Measurements from ENCODE around the gene HTRA1. TPM values are rescaled to one million over a fixed set of nuclear protein-coding genes. Genes with fewer than 3 reads are reported as not detected.

Gene HTRA1
- polyA plus RNA-seq (2013, experiment 1 of 2; ENCODE audit: insufficient read length): 327 TPM
- polyA plus RNA-seq (2013, experiment 2 of 2; ENCODE audit: insufficient read length): 324 TPM

- DNase-seq: peak; percentile 71
These were observed at the start of gene HTRA1 for GRCh38 chr10:122461367-122461728. Gene HTRA1, plus strand, starts transcription at chr10:122461553. Its CDS starts 100 bp downstream, at chr10:122461653.

GRCh38 chr10:122413327-122413726, 48.0 kb upstream of the HTRA1 start:
- DNase-seq: no peak

- peak; percentile 60 for DNase-seq
These were observed 43.7 kb upstream of the HTRA1 start for GRCh38 chr10:122417667-122418066.

GRCh38 chr10:122419016-122419415, 42.3 kb upstream of the HTRA1 start:
- DNase-seq: peak; percentile 13

GRCh38 chr10:122419876-122420623, 41.3 kb upstream of the HTRA1 start:
- peak; percentile 91 for DNase-seq

- DNase-seq: peak; percentile 34
These were observed 40.7 kb upstream of the HTRA1 start for GRCh38 chr10:122420624-122421007.

GRCh38 chr10:122421054-122421625, 40.2 kb upstream of the HTRA1 start:
- peak; percentile 36 for DNase-seq

GRCh38 chr10:122421742-122422141, 39.6 kb upstream of the HTRA1 start:
- DNase-seq: no peak

- DNase-seq: no peak
These were observed 38.9 kb upstream of the HTRA1 start for GRCh38 chr10:122422266-122422989.

GRCh38 chr10:122424059-122424458, 37.3 kb upstream of the HTRA1 start:
- DNase-seq: no peak

GRCh38 chr10:122426829-122427228, 34.5 kb upstream of the HTRA1 start:
- no peak for DNase-seq

- DNase-seq: no peak
These were observed 34.1 kb upstream of the HTRA1 start for GRCh38 chr10:122427280-122427679.

GRCh38 chr10:122435212-122435827, 26.0 kb upstream of the HTRA1 start:
- peak; percentile 41 for DNase-seq

GRCh38 chr10:122441961-122442360, 19.4 kb upstream of the HTRA1 start:
- DNase-seq: peak; percentile 45

- no peak for DNase-seq
These were observed 15.9 kb upstream of the HTRA1 start for GRCh38 chr10:122445469-122445868.

GRCh38 chr10:122445904-122446303, 15.4 kb upstream of the HTRA1 start:
- DNase-seq: no peak

- DNase-seq: no peak
These were observed 14.5 kb upstream of the HTRA1 start for GRCh38 chr10:122446668-122447423.

- no peak for DNase-seq
These were observed 12.8 kb upstream of the HTRA1 start for GRCh38 chr10:122448600-122448999.

GRCh38 chr10:122449153-122449552, 12.2 kb upstream of the HTRA1 start:
- DNase-seq: no peak

GRCh38 chr10:122450353-122450990, 10.9 kb upstream of the HTRA1 start:
- DNase-seq: no peak

- peak; percentile 29 for DNase-seq
These were observed 7.3 kb upstream of the HTRA1 start for GRCh38 chr10:122454071-122454470.

- no peak for DNase-seq
These were observed 6.7 kb upstream of the HTRA1 start, which contains the start of gene ARMS2 for GRCh38 chr10:122454603-122455080. Gene ARMS2, plus strand, starts transcription at chr10:122454653. Its CDS starts 75 bp downstream, at chr10:122454728.
